ENCODE measurements around the gene SKP1.
"Not testable (repeated sequence)": the region's sequence is repeated elsewhere in the genome, so short reads cannot be mapped to it uniquely, and the experiment has no call there.

Gene SKP1

GRCh38 chr5:134177369-134178095 is 782 bp upstream of the SKP1 start:
- peak; percentile 34 for DNase-seq (ENCODE audit: low read depth)

- peak; percentile 54 for DNase-seq (ENCODE audit: low read depth)
Measured at GRCh38 chr5:134175921-134176510, 734 bp downstream of the SKP1 start.

- DNase-seq (ENCODE audit: low read depth) = peak; percentile 54
Measured at GRCh38 chr5:134174841-134175839, 1.6 kb downstream of the SKP1 start.

- no peak for DNase-seq (ENCODE audit: low read depth)
Measured at GRCh38 chr5:134171972-134172371, 4.8 kb downstream of the SKP1 start.

GRCh38 chr5:134162592-134162991 is 14.2 kb downstream of the SKP1 start:
- DNase-seq (ENCODE audit: low read depth) = no peak

- no peak for DNase-seq (ENCODE audit: low read depth)
Measured at GRCh38 chr5:134161513-134162395, 15.0 kb downstream of the SKP1 start.

- DNase-seq (ENCODE audit: low read depth) = no peak
Measured at GRCh38 chr5:134153657-134154056, 23.1 kb downstream of the SKP1 start.

- no peak for DNase-seq (ENCODE audit: low read depth)
Measured at GRCh38 chr5:134153241-134153640, 23.5 kb downstream of the SKP1 start.

GRCh38 chr5:134152173-134152832 is 24.4 kb downstream of the SKP1 start:
- not testable (repeated sequence) for DNase-seq (ENCODE audit: low read depth)

GRCh38 chr5:134151723-134152122 is 25.0 kb downstream of the SKP1 start:
- DNase-seq (ENCODE audit: low read depth) = no peak

GRCh38 chr5:134149571-134150303 is 27.0 kb downstream of the SKP1 start:
- DNase-seq (ENCODE audit: low read depth) = no peak

- DNase-seq (ENCODE audit: low read depth) = no peak
Measured at GRCh38 chr5:134148986-134149539, 27.7 kb downstream of the SKP1 start.

- no peak for DNase-seq (ENCODE audit: low read depth)
Measured at GRCh38 chr5:134148316-134148715, 28.4 kb downstream of the SKP1 start.

GRCh38 chr5:134146651-134147518 is 29.9 kb downstream of the SKP1 start:
- no peak for DNase-seq (ENCODE audit: low read depth)

GRCh38 chr5:134145779-134146581 is 30.8 kb downstream of the SKP1 start:
- DNase-seq (ENCODE audit: low read depth) = peak; percentile 81

- DNase-seq (ENCODE audit: low read depth) = no peak
Measured at GRCh38 chr5:134145041-134145757, 31.6 kb downstream of the SKP1 start.
